IPS-NIHi7 (cell line): Measurements from ENCODE around the gene GJC1.
"Not testable (repeated sequence)": the region's sequence is repeated elsewhere in the genome, so short reads cannot be mapped to it uniquely, and the experiment has no call there.

Experiments used
- DNase-seq: peaks from one replicate; pipeline ENCODE4 v3.0.0; 2012; ENCODE audit warnings: mixed read lengths; ENCODE audit errors: extremely low spot score

Gene GJC1

DNA sequence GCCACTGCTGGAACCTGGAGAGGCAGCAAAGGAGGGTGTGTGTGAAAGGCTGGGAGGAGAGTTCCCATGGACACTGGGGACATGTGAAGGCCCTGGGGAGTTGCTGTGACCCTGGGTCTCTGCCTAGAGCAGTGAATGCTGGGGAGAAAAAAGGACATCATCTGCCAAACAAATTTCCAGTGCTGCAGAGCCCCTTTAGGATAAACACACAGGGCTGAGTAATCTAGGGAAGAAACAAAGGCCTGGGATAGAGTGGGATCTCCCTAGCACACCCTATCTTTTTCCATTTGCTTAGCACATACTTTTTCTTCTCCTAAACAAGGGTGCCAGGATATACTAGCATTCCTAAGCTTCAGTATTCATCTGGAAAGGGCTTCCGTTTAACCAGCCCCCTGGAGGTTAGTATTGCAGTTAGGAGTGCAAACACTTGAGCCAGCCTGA lies 14.3 kb upstream of the GJC1 start:
- peak; percentile 55 for DNase-seq

GRCh38 chr17:44842748-44843147 lies 12.7 kb upstream of the GJC1 start:
- DNase-seq: peak; percentile 41

- DNase-seq: no peak
Measured at GRCh38 chr17:44840936-44841335, 10.8 kb upstream of the GJC1 start.

GRCh38 chr17:44840274-44840673 lies 10.2 kb upstream of the GJC1 start:
- DNase-seq: no peak

DNA sequence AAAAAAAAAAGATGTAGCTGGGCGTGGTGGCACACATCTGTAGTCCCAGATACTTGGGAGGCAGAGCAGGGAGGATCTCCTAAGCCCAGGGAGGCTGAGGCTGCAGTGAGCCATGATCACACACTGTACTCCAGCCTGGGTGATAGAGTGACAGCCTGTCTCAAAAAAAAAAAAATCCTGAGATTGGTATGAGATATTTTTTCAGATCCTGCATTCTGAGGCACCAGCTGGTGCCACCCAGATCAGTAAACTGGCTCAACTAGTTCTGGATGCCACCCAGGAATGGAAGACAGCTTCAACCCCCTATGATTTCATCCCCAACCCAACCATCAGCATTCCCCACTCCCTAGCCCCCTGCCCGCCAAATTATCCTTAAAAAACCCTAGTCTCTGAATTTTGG lies 7.1 kb upstream of the GJC1 start:
- DNase-seq: no peak

DNA sequence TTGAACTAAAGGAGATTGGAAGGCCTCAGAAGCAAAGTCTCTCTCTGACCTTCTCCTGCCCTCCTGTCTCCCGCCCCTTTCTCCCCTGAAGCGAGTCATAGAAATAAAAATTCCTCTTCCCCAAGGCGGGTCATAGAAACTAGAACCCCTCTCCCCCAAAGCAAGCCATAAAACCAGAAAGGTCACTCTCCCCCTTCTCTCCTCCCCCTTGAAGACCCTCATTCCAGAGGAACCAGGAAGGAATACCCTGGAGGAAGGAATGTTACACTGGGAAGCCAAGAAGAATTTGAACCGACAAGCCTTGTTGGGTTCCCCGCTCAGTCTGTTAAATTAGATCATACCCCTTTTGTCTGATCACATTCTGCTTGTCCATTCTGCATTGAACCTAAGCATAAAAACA lies 2.7 kb upstream of the GJC1 start:
- no peak for DNase-seq

- DNase-seq: no peak
Measured at GRCh38 chr17:44831371-44831770, 1.3 kb upstream of the GJC1 start.

- DNase-seq: peak; percentile 46
Measured at GRCh38 chr17:44830359-44831288, 537 bp upstream of the GJC1 start.

- DNase-seq: no peak
Measured at GRCh38 chr17:44828919-44829522, 1.1 kb downstream of the GJC1 start.

DNA sequence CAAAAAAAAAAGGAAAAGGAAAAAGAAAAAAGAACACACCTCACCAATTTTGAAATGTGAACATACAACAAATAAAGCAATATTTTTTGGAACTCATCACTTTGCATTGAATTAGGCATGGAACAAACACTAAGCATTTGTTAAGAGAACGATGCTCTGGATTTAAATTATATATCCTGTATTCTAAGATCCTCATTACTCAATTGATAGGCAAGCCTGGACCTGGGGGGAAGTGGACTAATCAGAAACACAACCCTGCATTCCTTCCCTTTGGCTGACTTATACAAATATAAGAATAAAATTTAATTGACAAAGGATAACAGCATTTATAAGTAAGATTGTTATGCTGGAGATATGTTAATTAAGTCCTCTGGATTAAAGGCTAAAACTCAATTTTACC lies 2.2 kb downstream of the GJC1 start:
- DNase-seq: no peak

- no peak for DNase-seq
Measured at GRCh38 chr17:44826123-44826790, 3.8 kb downstream of the GJC1 start.

- DNase-seq: not testable (repeated sequence)
Measured at GRCh38 chr17:44825236-44825635, 4.9 kb downstream of the GJC1 start.

DNA sequence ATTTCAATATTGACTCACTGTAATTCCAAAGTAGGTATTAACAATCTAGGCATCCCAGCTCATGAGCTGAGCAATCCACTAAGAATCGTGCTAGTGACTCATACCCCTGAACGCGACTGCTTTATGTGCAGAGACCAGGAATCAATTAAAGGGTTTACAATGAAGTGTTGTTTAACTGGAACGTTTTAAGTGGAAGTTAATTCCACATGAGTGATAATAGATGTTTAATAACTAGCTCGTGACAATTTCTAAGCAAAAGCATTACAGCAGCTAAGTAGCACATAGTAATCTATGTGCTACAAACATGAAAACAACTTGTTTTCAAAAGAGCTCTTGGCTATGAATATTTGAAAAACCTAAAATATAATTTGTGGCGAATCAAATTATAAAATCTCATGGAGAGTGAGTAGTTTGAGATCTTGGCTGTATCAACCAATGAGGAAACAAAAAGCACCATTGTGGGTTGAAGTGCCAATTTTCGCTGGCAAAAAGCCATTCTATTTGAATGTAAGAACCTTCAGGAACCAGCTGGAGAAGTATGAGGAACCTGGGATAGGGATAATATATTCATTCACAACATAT lies 9.4 kb downstream of the GJC1 start:
- DNase-seq: no peak

- not testable (repeated sequence) for DNase-seq
Measured at GRCh38 chr17:44818508-44818907, 11.6 kb downstream of the GJC1 start.

DNA sequence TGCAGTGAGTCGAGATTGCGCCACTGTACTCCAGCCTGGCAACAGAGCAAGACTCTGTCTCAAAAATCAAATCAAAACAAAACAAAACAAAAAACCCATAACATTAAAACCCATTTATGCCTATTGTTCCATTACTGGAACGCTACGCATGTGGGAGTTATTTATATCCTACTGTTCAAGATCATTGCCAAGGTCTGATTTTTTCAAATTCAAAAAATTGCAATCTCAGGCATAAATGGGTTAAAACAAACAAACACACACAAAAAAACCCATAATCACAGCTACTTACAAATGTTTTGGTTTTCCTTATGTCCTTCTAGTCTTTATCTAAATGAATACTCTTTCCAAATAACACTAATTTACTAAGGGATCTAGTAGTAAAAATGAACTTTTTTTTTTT lies 17.8 kb downstream of the GJC1 start:
- DNase-seq: no peak

GRCh38 chr17:44808656-44809388 lies 21.3 kb downstream of the GJC1 start:
- DNase-seq: not testable (repeated sequence)

DNA sequence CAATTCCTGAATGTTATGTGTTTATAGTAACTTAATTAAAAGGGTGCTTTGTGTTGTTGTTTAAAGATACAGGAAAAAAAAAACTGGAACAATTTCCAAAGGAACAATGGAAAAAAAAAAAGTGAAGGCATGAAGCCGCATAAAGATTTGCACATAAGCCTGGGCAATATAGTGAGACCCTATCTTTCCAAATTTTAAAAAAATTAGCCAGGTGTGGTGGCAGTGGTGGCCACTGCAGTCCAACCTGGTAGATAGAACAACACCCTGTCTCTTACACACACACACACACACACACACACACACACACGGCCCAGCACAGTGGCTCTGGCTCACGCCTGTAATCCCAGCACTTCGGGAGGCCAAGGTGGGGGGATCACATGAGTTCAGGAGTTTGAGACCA lies 21.9 kb downstream of the GJC1 start:
- DNase-seq: no peak

DNA sequence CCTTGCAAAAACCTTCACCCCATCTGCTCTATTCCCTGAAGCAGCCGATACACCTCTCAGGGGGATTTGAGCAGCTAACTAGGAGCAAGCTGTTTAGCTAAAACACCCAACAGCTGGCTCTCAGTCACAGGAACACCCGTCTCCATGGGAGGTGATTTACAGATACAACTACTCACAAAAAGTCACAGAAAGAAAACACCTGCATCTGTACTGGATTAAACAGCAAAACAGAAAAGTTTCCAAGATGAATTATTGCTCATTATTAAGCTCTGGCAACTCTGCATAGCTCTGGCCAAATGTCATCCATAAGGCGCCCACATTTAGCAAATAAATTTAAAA lies 22.3 kb downstream of the GJC1 start:
- no peak for DNase-seq

GRCh38 chr17:44807093-44807816 lies 22.8 kb downstream of the GJC1 start:
- no peak for DNase-seq

DNA sequence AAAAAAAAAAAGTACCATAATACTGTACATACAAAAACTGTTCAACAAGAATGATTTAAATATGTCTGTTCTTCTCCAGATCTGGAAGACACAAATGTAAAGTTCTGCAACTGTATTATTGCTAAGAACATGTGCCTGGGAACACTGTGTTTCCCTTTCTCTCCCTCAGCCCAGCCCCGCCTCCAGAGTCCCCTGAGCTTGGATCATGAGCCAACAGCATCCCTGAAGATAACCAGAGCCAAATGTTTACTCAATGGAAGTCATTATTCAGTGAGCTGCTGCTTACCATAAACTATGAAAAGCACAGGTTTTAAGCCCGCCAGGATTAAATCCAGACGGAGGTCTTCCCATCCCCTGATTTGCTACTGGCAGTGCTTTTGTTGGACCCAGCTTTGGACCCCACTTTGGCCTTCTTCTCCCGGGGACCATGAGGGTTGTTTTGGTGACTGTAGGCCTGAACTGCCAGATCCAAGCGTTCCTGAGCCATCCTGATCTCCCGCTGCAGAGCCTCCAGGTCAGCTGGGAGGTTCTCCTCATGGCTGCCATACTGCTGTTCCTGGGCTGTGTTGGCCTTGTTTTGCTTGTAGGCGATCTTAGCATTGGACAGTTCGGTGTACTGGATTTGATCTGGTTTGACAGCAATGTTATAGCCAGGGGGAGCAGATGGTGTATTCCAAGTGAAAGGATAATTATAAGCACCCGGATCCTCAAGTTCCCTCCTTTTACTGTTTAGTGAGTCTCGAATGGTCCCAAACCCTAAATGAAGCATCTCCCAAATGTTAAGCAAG lies 25.6 kb downstream of the GJC1 start:
- DNase-seq: no peak
